Glomerular visceral epithelial cell (primary cell): ENCODE results near the gene SOD1.
"Not testable (repeated sequence)": the region's sequence is repeated elsewhere in the genome, so short reads cannot be mapped to it uniquely, and the experiment has no call there.

ENCODE experiments used
- DNase-seq: peaks from one replicate; pipeline ENCODE4 v3.0.0-alpha.2; 2016; ENCODE audit errors: extremely low spot score

Gene SOD1

GRCh38 chr21:31659536-31660258 lies at the start of gene SOD1:
Gene SOD1, plus strand, starts transcription at chr21:31659693. Its CDS starts 77 bp downstream, at chr21:31659770.
- DNase-seq = peak; percentile 93

GRCh38 chr21:31611445-31611844 lies 48.0 kb upstream of the SOD1 start:
- no peak for DNase-seq

- DNase-seq = no peak
Observed at GRCh38 chr21:31612894-31613785, 46.4 kb upstream of the SOD1 start.

GRCh38 chr21:31614705-31615104 lies 44.8 kb upstream of the SOD1 start:
- no peak for DNase-seq

- DNase-seq = no peak
Observed at GRCh38 chr21:31616216-31616615, 43.3 kb upstream of the SOD1 start.

GRCh38 chr21:31618696-31619430 lies 40.6 kb upstream of the SOD1 start:
- no peak for DNase-seq

- DNase-seq = no peak
Observed at GRCh38 chr21:31622397-31622796, 37.1 kb upstream of the SOD1 start.

- DNase-seq = no peak
Observed at GRCh38 chr21:31623664-31624063, 35.8 kb upstream of the SOD1 start.

GRCh38 chr21:31624181-31624580 lies 35.3 kb upstream of the SOD1 start:
- DNase-seq = no peak

GRCh38 chr21:31624961-31625491 lies 34.5 kb upstream of the SOD1 start:
- DNase-seq = no peak

- peak; percentile 81 for DNase-seq
Observed at GRCh38 chr21:31629972-31630711, 29.4 kb upstream of the SOD1 start.

GRCh38 chr21:31631881-31632280 lies 27.6 kb upstream of the SOD1 start:
- DNase-seq = not testable (repeated sequence)

GRCh38 chr21:31634993-31635392 lies 24.5 kb upstream of the SOD1 start:
- no peak for DNase-seq

GRCh38 chr21:31636874-31637273 lies 22.6 kb upstream of the SOD1 start:
- DNase-seq = no peak

GRCh38 chr21:31641416-31641922 lies 18.0 kb upstream of the SOD1 start:
- no peak for DNase-seq

GRCh38 chr21:31644643-31645042 lies 14.8 kb upstream of the SOD1 start:
- DNase-seq = no peak

- no peak for DNase-seq
Observed at GRCh38 chr21:31647650-31648049, 11.8 kb upstream of the SOD1 start.

GRCh38 chr21:31650930-31651329 lies 8.6 kb upstream of the SOD1 start:
- DNase-seq = no peak

- DNase-seq = not testable (repeated sequence)
Observed at GRCh38 chr21:31651491-31651890, 8.0 kb upstream of the SOD1 start.

GRCh38 chr21:31654340-31654739 lies 5.2 kb upstream of the SOD1 start:
- DNase-seq = no peak
